Measurements from ENCODE around the gene POMGNT1.
"Not testable (repeated sequence)": the region's sequence is repeated elsewhere in the genome, so short reads cannot be mapped to it uniquely, and the experiment has no call there.

The POMGNT1 gene
- total RNA-seq: 28.3 to 57.0 (median 46.2) reads per million in 18 experiments

DNA sequence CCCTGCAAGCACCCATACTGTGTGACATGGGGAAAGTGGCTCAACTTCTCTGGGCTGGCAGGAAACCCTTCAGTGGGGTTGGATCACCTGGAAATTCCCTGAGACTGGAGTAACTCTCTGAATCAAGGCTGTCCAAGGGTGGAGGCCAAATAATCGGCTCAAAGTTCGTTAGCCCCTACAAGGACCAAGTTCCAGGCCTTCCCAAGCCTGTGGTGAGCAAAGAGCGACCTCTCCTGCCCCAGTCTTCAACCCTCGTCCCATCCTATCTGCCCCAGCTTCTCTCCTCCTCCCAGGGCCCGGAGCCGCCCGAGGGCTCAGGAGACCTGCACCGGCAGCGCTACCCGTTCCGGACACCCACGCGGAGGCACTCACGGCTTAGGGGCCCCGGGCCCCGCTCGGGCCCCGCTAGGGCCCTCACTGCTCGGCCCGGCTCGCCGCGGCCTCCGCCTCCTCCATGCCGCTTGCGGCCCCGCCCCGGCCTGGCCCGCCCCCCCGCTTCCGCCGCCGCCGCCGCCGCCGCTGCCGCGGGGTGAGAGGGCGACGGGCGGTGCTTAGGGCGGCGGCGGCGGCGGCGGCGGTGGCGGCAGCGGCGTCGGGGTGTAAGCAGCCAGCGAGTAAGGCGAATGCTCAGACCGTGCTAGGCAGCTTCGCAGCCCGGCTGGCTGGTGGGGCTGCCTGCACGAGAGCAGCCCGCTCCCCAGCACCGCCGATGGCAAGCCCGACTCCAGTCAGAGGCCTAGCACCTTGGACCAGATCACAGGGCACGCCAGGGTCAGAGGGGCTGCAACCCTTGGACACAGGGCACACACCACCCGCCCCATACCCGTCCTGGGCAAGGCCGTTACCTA is at the start of gene POMGNT1:
POMGNT1 (minus strand) TSS at position 471 of the 848 bp plus-strand sequence. CDS start 613 bp downstream, outside the sequence.
- DNase-seq: peak; percentile 52 to 77

DNA sequence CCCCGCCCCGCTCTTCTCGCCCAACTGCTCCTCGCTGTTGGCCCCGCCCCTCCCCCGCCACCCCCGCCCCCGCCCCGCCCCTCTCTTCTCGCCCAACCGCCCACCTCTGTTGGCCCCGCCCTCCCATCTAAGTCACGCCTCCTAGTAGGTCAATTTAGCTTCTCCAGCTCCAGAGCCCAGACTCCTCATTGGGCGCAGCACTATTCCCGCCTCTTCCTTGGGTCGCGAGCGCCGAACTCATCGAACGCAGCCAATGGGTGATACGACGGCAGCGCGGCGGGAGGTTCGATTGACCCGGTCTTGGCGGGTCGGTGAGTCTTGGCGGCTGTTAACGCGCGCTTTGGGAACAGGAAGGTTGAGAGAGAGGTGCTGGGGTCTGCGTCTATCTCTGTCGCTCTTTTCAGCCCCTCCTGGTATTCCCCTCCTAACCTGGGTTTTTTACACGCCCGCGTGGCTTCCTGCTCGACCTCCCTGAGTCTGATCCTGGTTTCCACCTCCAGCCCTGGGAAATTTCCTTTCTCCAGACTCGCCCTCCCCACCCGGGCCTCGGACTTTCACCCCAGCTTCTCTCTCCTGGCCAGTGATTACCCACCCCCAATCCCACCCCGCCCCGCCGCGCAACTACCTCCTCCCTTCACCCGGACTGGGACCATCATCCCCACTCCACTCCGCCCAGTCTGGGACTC is 49.3 kb upstream of the POMGNT1 start, which contains the start of gene RAD54L:
RAD54L (plus strand) TSS at position 328 of the 686 bp plus-strand sequence. CDS start 643 bp downstream, outside the sequence.
- peak; percentile 98 to 99 for DNase-seq

GRCh38 chr1:46246548-46247435 is 48.6 kb upstream of the POMGNT1 start:
- peak; percentile 56 to 73 for DNase-seq

- DNase-seq: not testable (repeated sequence)
Measured at GRCh38 chr1:46246136-46246535, 47.9 kb upstream of the POMGNT1 start.

DNA sequence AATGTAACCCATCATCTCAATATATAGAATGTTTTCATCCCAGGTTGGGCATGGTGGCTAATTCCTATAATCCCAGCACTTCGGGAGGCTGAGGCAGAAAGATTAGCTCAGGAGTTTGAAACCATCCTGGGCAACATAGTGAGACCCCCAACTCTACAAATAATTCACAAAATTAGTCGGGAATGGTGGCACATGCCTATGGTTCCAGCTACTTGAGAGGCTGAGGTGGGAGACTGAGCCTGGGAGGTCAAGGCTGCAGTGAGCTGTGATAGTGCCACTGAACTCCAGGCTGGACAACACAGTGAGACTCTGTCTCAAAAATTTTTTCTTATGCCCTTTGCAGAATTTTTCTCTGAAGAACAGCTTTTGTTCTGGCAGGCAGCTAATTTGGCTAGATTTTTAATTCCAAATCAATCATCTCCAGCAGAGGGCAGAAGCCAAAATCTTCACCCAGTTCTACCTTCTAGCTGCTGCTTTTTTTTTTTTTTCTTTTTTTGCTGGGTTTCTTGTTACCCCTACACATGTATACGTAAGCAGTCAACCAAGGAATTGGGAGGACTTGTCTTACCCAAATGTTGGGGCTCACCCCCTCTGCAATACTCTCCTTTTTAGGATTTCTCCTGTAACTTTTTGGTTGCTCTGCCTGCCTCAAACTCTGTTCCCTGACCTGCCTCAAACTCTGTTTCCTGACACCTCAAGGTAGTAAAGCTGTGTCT is 46.6 kb upstream of the POMGNT1 start:
- peak; percentile 38 to 50 for DNase-seq

GRCh38 chr1:46243831-46244230 is 45.6 kb upstream of the POMGNT1 start:
- not testable (repeated sequence) for DNase-seq

DNA sequence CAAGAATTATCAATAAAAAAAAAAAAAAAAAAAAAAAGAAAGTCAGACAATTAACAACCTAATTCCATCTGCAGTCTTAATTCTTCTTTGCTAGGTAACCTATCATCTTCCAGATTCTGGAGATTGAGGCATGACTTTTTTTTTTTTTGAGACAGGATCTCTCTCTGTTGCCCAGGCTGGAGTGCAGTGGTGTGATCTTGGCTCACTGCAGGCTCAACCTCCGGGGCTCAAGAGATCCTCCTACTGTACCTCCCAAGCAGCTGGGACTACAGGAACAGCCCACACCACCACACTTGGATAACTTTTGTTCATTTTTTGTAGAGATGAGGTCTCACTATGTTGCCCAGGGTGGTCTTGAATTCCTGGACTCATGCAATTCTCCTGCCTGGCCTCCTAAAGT is 44.7 kb upstream of the POMGNT1 start:
- no peak for DNase-seq

GRCh38 chr1:46241733-46242132 is 43.5 kb upstream of the POMGNT1 start:
- not testable (repeated sequence) for DNase-seq

- DNase-seq: peak; percentile 39 to 75
Measured at GRCh38 chr1:46238865-46239264, 40.6 kb upstream of the POMGNT1 start.

GRCh38 chr1:46236882-46237281 is 38.6 kb upstream of the POMGNT1 start:
- no peak for DNase-seq

GRCh38 chr1:46231231-46231630 is 33.0 kb upstream of the POMGNT1 start:
- DNase-seq: not testable (repeated sequence)

GRCh38 chr1:46224966-46225365 is 26.7 kb upstream of the POMGNT1 start:
- no peak for DNase-seq

GRCh38 chr1:46223472-46223943 is 25.3 kb upstream of the POMGNT1 start:
- DNase-seq: peak; percentile 77 to 83

GRCh38 chr1:46223055-46223454 is 24.8 kb upstream of the POMGNT1 start:
- not testable (repeated sequence) for DNase-seq

- no peak for DNase-seq
Measured at GRCh38 chr1:46221749-46222148, 23.5 kb upstream of the POMGNT1 start.

GRCh38 chr1:46220808-46221207 is 22.6 kb upstream of the POMGNT1 start:
- DNase-seq: no peak

- DNase-seq: no peak
Measured at GRCh38 chr1:46219551-46220520, 21.6 kb upstream of the POMGNT1 start.

DNA sequence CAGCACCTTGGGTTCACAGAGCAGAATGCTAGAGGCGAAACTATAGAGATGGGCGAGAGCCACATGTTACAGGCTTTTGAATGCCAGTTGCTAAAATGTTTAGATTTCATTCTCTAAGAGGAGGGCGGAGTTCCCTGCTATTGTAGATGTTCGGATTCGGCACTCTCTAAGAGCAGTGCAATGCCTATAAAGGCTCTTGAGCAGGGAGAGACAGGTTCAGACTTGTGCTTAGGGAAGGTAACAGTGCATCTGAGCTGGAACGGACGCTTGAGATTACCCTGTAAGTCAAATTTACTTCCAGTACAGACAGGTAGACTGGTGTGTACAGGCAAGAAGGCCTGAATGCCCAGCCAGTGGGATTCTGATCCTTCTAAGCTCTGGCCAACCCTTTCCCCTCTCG is 20.2 kb upstream of the POMGNT1 start:
- DNase-seq: no peak

GRCh38 chr1:46215504-46215903 is 17.3 kb upstream of the POMGNT1 start:
- DNase-seq: no peak

- DNase-seq: no peak
Measured at GRCh38 chr1:46211051-46211450, 12.8 kb upstream of the POMGNT1 start.

All from inflammatory macrophage (primary cell).